Cerebellar nuclear complex (tissue), 1 donor: ENCODE results near the gene A2ML1.
A peak's percentile ranks its signal among the peaks of the same experiment; 100 is the strongest.
"Not testable (repeated sequence)": the region's sequence is repeated elsewhere in the genome, so short reads cannot be mapped to it uniquely, and the experiment has no call there.

ENCODE experiments used
- DNase-seq, 2 experiments: peaks; one replicate each; lab custom pipeline; 2025; lab: John Stamatoyannopoulos, UW

A2ML1 gene

DNA sequence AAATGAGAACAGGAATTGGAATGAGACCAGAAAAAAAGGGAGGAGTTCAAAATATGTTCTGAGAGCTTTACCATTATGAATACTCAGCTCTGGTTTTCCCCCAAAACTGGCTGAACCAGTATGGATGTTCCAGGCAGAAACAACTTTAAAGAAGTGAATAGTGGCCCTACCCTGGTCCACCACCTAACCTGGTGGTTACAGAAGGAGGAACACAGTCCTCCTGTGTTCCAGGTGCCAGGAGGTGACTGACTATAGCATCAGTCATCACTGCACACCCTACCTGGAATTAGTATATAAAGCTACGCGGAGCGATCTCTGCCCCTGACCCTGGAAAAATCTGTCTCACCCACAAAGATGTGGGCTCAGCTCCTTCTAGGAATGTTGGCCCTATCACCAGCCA is at the start of gene A2ML1:
Gene A2ML1, plus strand, starts transcription at position 324 of the 400 bp plus-strand sequence. Its CDS starts 31 bp downstream, at position 355.
- no peak for DNase-seq

DNA sequence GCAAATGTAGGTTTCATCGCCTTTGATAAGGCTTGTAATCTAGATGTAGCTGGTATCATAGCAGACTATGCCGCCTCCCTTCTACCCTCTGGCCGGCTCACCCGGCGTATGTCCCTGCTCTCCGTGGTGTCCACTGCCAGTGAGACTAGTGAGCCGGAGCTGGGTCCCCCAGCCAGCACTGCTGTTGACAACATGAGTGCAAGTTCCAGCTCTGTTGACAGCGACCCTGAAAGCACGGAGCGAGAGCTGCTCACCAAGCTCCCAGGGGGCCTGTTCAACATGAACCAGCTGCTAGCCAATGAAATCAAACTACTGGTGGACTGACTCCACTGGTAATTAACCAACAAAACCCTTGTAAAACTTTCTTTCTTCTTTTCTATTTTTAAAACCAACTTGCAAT is 49.0 kb upstream of the A2ML1 start:
- no peak for DNase-seq

DNA sequence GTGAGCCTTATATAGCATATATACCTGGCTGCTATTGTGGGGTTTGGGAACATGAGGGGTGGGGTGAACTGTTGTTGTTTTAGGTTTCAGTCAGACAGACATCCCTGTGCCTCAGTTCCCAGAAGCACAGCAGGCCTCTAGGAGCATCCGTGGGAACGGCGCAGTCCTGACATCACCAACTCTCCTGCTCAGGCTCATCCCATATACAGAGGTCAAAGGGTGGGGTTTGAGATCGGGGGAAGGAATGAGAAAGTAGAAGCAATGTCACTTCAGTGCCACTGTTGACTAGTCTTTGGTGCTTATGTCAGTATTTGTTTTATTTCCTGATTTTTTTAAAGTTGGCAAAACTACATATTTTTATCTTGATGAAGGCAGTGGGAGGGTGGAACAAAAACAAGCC is 43.1 kb upstream of the A2ML1 start:
- no peak for DNase-seq

DNA sequence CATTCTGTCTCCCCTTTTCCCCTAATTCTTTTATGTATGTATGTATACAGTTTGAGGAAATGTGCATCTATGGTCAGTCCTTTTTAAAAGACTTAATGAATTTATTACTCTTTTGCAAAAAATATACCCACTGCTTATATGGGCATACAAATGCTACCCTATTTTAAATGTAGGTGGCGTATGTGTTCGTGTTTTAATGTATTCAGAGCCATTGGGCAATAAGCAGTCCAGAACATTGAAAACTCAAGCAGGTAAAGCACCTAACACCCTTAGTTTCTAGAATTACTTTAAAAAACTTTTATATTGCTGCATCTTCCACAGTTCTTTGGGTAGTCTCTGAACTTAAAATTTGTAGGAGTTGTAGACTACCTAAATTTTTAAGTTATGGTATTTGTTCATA is 42.6 kb upstream of the A2ML1 start:
- DNase-seq: no peak

DNA sequence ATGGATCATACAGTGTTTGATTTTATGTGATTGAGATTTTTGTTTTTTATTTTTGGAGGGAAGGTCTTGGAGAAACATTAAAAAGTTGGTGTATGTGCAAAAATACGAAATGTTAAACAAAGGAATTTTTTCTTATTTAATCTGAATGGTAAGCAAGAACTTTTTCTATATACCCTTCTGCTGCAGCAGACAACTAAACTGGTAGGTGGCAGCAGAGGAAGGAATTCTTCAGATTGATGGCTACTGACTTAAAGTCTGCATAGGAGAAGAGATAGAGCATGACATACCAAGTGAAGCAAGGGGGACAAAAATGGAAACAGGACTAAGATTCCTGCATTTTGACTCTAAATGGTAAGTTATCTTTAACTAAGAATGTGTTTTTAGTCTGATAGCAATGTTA is 42.0 kb upstream of the A2ML1 start:
- DNase-seq: peak in 1 of 2 experiments; percentile 40

DNA sequence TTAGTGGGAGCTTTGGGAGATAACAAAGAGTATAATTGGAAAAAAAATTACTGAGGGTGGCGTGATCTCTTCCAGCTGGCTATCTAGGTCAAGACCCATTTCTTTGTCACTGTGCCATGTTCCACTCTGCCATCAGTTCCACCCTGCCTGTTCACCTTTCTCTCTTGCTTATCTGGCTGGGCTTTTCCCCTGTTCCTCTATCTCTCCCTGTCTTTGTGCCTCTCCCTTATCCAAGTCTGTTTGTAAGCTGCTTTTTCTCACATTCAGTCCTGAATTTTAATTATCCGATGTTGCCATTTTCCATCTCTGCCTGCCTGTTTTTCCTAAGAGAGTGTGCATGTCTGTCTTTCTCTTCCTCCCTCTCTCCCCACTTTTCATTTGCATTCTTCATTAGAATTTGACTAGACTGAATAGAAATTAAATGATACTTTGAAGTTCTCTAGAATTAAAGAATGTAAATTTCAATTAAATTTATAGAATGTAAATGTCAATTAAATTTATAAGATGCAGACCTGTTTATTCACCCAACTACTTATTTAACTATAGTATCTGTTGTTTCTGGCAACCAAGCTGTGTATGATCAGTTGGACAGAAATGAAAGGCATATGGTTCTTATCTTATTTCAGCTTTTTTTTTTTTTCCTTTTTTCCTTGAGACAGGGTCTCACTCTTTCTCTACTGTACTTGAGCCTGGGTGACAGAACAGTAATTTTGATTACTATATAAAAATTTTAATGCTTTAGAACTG is 40.9 kb upstream of the A2ML1 start:
- DNase-seq: peak in 1 of 2 experiments; percentile 50

DNA sequence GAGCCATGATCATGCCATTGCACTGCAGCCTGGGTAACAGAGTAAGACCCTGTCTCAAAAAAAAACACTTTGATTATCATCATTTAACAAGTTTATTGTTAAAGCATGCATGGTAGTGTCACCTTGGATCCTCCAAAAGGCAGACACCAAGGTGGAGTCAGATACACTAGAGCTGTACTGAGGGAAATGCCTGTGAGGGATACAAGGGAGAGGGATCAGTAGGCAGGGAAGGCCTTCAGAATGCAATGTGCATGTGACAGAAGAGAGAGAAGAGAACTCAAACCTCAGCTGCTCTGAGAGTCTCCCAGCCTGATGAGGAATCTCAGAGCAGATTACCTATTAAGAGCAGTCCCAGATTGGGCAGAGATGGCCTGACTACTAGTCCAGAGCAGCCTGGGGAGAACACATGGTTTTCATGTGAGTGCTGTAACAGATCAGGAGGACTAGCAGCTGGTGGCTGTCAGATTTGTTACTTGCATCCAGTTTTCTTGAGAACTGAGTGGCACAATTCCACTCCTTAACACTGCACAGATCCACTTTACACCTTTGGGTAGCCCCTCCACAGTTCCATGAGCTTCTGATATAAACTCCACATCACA is 38.0 kb upstream of the A2ML1 start:
- DNase-seq: no peak

DNA sequence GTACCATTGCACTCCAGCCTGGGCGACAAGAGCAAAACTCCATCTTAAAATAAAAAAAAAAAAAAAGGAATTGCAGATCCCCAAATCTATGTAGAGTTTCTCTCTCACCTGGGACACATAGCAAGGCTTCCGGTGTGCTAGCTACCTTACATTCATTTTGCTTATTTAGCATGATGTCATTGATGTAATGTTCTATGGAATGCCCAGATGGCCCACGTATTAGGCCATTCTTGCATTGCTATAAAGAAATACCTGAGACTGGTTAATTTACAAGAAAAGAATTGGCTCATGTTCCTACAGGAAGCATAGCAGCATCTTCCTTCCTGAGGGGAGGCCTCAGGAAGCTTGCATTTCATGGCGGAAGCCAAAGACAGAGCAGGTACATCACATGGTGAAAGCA is 36.9 kb upstream of the A2ML1 start:
- DNase-seq: no peak

DNA sequence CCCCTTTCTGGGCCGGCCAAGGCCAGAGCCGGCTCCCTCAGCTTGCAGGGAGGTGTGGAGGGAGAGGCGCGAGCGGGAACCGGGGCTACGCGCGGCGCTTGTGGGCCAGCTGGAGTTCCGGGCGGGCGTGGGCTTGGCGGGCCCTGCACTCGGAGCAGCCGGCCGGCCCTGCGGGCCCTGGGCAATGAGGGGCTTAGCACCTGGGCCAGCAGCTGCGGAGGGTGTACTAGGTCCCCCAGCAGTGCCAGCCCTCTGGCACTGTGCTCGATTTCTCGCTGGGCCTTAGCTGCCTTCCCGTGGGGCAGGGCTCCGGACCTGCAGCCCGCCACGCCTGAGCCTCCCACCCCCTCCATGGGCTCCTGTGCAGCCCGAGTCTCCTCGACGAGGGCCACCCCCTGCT is 35.2 kb upstream of the A2ML1 start:
- not testable (repeated sequence) for DNase-seq

DNA sequence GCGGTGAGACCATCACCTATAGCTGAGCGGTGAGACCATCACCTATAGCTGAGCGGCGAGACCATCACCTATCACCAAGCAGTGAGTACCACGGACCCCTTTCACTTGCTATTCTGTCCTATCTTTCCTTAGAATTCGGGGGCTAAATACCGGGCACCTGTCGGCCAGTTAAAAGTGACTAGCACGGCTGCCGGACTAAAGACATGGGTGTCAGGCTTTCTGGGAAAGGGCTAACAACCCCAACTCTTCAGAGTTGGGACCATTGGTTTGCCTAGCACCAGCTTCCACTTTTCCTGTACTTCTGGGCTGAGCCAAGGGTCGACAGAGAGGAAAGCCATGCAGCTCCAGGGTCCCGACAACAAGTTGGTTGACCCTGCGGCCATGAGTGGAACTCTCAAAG is 33.7 kb upstream of the A2ML1 start:
- not testable (repeated sequence) for DNase-seq

DNA sequence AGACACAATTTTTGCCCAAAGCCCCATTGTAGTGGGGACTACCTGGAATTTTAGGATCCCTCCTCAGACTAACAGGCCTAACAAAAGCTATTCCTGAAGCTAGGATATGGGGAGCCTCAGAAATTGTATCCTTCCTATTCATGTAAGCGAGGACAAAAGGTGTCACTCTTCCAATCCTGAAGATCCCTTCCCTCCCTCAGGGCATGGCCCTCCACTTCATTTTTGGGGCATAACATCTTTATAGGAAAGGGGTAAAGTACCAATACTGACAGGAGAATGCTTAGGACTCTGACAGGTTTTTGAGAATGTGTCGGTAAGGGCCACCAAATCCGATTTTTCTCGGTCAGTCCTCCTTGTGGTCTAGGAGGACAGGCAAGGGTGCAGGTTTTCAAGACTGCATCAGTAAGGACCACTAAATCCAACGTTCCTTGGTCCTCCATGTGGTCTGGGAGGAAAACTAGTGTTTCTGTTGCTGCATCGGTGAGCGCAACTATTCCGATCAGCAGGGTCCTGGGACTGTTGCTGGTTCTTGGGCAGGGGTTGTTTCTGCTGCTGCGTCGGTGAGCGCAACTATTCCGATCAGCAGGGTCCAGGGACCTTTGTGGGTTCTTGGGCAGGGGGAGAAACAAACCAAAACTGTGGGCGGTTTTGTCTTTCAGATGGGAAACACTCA is 32.9 kb upstream of the A2ML1 start:
- DNase-seq: not testable (repeated sequence)

DNA sequence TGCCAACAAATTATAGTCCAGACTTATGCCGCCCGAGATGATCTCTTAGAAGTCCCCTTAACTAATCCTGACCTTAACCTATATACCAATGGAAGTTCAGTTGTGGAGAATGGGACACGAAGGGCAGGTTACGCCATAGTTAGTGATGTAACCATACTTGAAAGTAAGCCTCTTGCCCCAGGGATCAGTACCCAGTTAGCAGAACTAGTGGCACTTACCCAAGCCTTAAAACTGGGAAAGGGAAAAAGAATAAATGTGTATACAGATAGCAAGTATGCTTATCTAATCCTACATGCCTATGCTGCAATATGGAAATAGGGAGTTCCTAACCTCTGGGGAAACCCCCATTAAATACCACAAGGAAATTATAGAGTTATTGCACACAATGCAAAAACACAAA is 29.2 kb upstream of the A2ML1 start:
- DNase-seq: not testable (repeated sequence)

DNA sequence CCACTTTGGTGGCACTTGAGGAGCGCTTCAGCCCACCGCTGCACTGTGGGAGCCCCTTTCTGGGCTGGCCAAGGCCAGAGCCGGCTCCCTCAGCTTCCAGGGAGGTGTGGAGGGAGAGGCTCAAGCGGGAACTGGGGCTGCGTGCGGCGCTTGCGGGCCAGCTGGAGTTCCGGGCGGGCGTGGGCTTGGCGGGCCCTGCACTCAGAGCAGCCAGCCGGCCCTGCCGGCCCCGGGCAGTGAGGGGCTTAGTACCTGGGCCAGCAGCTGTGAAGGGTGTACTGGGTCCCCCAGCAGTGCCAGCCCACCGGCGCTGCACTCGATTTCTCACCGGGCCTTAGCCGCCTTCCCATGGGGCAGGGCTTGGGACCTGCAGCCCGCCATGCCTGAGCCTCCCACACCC is 27.8 kb upstream of the A2ML1 start:
- DNase-seq: not testable (repeated sequence)

DNA sequence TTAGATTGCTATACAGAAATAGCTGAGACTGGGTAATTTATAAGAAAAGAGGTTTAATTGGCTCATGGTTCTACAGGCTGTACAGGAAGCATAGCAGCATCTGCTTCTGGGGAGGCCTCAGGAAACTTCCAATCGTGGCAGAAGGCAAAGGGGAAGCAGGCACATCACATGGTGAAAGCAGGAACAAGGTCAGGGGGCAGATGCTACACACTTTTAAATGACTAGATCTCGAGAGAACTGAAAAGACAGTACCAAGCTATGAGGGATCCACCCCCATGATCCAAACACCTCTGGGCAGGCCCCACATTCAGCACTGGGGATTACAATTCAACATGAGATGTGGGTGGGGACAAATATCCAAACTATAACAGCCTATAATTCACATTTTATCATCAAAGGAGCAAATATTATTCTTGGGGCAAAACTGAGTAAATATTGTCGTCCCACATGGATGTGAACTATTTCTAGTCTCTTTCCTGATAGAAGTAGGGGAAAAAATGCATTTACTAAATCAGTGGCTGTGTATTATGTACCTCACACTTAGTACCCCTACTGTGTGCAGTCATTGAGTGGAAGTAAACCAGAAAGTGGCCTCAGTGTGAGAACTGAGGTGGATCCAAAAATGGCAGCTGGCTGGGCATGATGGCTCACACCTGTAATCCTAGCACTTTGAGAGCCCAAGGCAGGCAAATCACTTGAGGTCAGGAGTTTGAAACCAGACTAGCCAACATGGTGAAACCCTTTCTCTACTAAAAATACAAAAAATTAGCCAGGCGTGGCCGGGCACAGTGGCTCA is 25.4 kb upstream of the A2ML1 start:
- no peak for DNase-seq

DNA sequence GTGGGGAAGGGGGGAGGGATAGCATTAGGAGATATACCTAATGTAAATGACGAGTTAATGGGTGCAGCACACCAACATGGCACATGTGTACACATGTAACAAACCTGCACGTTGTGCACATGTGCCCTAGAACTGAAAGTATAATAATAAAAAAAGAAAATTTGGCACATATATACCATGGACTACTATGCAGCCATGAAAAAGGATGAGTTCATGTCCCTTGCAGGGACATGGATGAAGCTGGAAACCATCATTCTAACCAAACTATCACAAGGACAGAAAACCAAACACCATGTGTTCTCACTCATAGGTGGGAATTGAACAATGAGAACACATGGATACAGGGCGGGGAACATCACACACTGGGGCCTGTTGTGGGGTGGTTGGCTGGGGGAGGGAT is 21.2 kb upstream of the A2ML1 start:
- not testable (repeated sequence) for DNase-seq

DNA sequence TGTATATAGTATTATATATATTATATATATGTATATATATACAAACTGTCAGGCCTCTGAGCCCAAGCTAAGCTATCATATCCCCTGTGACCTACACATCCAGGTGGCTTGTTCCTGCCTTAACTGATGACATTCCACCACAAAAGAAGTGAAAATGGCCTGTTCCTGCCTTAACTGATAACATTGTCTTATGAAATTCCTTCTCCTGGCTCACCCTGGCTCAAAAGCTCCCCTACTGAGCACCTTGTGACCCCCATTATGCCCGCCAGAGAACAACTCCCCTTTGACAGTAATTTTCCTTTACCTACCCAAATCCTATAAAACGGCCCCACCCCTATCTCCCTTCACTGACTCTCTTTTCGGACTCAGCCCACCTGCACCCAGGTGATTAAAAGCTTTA is 17.6 kb upstream of the A2ML1 start:
- DNase-seq: not testable (repeated sequence)

DNA sequence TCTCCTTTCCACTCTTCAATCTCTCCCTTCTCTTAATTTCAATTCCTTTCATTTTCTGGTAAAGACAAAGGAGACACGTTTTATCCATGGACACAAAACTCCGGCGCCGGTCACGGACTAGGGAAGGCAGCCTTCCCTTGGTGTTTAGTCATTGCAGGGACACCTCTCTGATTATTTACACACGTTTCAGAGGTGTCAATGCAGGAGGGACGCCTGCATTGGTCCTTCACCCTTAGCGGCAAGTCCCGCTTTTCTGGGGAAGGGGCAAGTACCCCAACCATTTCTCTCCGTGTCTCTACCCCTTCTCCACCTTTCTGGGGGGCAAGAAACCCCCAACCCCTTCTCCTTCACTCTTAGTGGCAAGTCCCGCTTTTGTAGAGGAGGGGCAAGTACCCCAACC is 16.9 kb upstream of the A2ML1 start:
- not testable (repeated sequence) for DNase-seq

DNA sequence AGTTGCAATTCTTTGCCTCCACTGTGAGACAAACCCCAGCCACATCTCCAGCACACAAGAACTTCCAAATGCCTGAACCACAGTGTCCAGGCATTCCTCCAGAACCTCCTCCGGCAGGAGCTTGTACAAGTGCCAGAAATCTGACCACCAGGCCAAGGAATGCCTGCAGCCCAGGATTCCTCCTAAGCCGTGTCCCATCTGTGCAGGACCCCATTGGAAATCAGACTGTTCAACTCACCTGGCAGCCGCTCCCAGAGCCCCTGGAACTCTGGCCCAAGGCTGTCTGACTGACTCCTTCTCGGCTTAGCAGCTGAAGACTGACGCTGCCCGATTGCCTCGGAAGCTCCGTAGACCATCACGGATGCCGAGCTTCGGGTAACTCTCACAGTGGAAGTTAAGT is 15.3 kb upstream of the A2ML1 start:
- DNase-seq: peak in 1 of 2 experiments; percentile 9

DNA sequence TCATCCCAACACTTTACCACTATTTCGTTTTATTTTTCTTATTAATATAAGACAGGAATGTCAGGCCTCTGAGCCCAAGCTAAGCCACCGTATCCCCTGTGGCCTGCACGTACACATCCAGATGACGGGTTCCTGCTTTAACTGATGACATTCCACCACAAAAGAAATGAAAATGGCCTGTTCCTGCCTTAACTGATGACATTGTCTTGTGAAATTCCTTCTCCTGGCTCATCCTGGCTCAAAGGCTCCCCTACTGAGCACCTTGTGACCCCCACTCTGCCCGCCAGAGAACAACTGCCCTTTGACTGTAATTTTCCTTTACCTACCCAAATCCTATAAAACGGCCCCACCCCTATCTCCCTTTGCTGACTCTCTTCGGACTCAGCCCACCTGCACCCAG is 12.3 kb upstream of the A2ML1 start:
- not testable (repeated sequence) for DNase-seq

DNA sequence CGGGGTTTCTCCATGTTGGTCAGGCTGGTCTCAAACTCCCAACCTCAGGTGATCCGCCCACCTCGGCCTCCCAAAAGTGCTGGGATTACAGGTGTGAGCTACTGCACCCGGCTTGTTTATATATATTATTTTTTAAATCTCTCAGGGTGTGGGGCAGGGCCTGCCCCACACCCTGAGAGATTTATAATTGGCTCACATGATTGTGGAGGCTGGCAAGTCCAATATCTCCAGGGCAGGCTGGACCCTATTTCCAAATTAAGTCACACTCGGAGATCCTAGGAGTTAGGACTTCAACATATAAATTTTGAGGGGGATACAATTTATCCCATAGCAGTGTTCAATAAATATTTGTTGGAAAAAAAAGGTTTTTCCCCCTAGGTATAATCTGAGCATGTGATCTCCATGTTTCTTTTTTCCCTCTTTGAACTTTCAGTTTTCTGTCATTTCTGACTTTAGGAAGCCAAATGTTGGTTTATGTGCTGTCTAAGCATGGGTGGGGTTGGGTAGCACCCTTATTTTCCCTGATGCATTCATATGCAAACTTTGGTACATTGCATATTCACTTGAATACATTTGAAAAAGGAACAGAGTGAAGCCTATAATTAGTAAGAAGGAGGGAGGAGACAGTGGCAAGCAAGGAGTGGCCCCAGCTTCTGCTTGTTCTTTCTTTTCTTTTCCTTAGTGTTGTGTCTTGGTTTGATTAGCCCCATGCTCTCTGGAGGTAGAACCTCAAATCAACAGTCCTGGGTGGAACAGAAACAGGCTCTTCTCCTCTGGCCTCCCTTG is 8.7 kb upstream of the A2ML1 start:
- DNase-seq: no peak

DNA sequence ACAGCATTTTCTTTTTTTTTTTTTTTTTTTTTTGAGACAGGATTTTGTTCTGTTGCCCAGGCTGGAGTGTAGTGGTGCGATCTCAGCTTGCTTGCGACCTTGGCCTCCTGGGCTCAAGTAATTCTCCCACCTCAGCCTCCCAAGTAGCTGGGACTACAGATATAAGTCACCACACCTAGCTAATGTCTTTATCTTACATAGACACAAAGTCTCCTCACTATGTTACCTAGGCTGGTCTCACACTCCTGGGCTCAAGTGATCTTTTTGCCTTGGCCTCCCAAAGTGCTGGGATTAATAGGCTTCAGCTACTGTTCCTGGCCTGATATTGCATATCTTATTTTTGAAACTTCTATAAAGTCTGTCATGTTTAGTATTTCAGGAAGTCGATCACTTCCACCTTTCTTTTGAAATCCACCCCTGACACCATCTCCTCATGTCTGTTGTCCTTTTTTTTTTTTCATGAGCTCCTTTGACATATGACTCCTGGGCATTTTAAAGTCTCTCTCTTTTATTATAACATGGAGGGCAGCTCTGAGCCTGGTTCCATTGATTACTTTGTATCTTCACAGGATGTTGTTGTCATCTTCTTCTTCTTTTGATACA is 5.9 kb upstream of the A2ML1 start:
- no peak for DNase-seq
